ENCODE measurements around the gene RASGRF1.

DNA sequence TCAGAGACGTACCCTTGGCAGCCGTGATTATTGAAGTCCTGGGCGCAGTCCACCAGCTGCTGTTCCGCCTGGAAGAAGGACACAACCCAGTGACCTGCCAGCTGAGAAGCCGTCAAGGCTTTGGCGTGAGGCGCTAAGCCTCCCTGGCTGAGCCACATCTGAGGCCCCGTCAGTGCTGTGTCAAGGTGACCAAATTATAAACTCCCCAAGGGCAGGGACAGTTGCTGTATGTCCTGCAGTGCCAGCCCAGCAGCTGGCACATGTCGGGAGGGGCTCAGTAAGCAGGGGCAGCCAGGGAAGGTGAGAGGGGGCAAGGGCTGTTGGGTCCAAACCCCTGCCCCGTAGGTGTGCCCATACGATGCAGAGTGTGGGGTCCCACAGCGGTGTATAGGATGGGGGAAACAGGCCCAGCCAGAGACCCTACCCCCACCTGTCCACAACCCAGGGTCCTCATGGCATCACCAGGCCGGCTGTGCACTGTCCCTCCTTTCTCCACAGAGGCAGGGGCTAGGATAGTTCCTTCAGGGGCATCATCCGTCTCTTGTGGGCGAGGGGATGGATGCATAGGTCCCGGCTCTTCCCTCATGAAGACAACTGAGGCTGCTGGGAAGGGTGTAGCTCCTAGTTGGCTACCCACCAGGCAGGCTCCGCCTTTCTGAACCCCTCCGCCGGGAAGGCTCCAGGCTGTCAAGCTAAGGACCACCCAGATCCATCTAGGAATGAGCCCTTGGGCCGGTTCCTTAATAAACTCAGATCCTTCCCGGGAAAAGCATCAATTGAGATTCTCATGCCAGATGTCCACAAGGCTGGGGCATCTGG is 158.9 kb downstream of the RASGRF1 start:
- TF ChIP-seq, protein P1, sequence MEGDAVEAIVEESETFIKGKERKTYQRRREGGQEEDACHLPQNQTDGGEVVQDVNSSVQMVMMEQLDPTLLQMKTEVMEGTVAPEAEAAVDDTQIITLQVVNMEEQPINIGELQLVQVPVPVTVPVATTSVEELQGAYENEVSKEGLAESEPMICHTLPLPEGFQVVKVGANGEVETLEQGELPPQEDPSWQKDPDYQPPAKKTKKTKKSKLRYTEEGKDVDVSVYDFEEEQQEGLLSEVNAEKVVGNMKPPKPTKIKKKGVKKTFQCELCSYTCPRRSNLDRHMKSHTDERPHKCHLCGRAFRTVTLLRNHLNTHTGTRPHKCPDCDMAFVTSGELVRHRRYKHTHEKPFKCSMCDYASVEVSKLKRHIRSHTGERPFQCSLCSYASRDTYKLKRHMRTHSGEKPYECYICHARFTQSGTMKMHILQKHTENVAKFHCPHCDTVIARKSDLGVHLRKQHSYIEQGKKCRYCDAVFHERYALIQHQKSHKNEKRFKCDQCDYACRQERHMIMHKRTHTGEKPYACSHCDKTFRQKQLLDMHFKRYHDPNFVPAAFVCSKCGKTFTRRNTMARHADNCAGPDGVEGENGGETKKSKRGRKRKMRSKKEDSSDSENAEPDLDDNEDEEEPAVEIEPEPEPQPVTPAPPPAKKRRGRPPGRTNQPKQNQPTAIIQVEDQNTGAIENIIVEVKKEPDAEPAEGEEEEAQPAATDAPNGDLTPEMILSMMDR (IDR thresholded peaks at IDR 0.05; ENCODE audit: low read depth, low read length) = no peak
- TF ChIP-seq POLR2A (IDR thresholded peaks at IDR 0.05; ENCODE audit: extremely low read depth, insufficient read length) = no peak
- TF ChIP-seq MYC (IDR thresholded peaks at IDR 0.05; ENCODE audit: low read depth, low read length) = no peak

Data from NB4 (cell line).